Activated CD8-positive, alpha-beta memory T cell treated with anti-CD3 and anti-CD28 coated beads, Interleukin-2, amount 50 U/mL, for 24 hours (primary cell): ENCODE data around the gene PCDHB9.

ENCODE experiments used
- DNase-seq: peaks from one replicate; pipeline ENCODE4 v3.0.0-alpha.2; 2020; ENCODE audit errors: extremely low read depth

PCDHB9 gene

DNA sequence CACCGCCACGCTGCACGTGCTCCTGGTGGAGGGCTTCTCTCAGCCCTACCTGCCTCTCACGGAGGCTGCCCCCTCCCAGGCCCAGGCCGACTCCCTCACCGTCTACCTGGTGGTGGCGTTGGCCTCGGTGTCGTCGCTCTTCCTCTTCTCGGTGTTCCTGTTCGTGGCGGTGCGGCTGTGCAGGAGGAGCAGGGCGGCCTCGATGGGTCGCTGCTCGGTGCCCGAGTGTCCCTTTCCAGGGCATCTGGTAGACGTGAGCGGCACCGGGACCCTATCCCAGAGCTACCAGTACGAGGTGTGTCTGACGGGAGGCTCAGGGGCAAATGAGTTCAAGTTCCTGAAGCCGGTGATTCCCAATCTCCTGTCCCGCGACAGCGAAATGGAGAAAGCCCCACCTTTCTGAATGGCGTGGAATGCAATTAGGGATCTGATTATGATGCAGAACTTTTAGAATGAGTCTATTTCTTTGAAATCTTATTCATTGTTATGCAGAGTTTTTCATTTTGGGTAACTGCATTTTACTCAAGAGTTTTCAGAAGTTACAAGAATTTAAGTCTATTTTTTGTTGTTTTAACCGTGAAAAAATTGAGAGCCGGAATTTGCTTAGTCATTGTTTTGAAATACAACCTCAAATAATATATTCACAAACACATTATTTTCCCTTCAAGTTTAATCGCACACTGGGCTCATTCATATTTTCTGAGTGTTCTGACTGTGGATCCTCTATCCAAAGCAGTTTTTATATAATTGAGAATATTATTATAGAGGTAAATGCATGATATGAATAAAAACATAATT is 49.8 kb downstream of the PCDHB9 start:
- DNase-seq = no peak
